HepG2 (cell line): ENCODE data around the gene CAPRIN2. TPM values are rescaled to one million over a fixed set of nuclear protein-coding genes. Genes with fewer than 3 reads are reported as not detected.

Experiments
- AFF4 ChIP-seq: sonication (generic); formaldehyde crosslinking; IDR thresholded peaks from 2 replicates; pipeline ENCODE4 v1.4.0; 2020; ENCODE audit warnings: missing genetic modification reagents
- FOXA3 ChIP-seq: IDR thresholded peaks from 2 replicates; pipeline ENCODE4 v1.6.1; 2016; ENCODE audit warnings: missing genetic modification reagents, missing compliant biosample characterization
- FOXO1 ChIP-seq: sonication (generic); formaldehyde crosslinking; IDR thresholded peaks from 2 replicates; pipeline ENCODE4 v1.4.0; 2020; ENCODE audit warnings: missing genetic modification reagents
- GATAD2A ChIP-seq: IDR thresholded peaks from 2 replicates; pipeline ENCODE4 v1.6.1; 2016
- GZF1 ChIP-seq: sonication (generic); formaldehyde crosslinking; IDR thresholded peaks from 2 replicates; pipeline ENCODE4 v1.5.1; 2020; ENCODE audit warnings: mild to moderate bottlenecking, missing genetic modification reagents
- KLF13 ChIP-seq: sonication (generic); formaldehyde crosslinking; IDR thresholded peaks from 2 replicates; pipeline ENCODE4 v1.4.0; 2020; ENCODE audit warnings: mild to moderate bottlenecking, missing genetic modification reagents
- KMT2B ChIP-seq: IDR thresholded peaks from 2 replicates; pipeline ENCODE4 v1.6.1; 2016; ENCODE audit warnings: missing genetic modification reagents, missing compliant biosample characterization
- NCOA2 ChIP-seq: sonication (generic); formaldehyde crosslinking; IDR thresholded peaks from 2 replicates; pipeline ENCODE4 v1.8.0; 2022; ENCODE audit warnings: inconsistent platforms
- NFKBIZ ChIP-seq: IDR thresholded peaks from 2 replicates; pipeline ENCODE4 v1.6.1; 2018; ENCODE audit warnings: missing genetic modification reagents, missing compliant biosample characterization
- SIX4 ChIP-seq: sonication (generic); formaldehyde crosslinking; IDR thresholded peaks from 2 replicates; pipeline ENCODE4 v1.4.0; 2020; ENCODE audit warnings: missing genetic modification reagents
- SOX13 ChIP-seq, 3 experiments: fragments of 450-650 bp in 1 of 3; sonication (generic) in 1 of 3; formaldehyde crosslinking in 1 of 3; IDR thresholded peaks in 2 of 3; conservative IDR thresholded peaks in 1 of 3; 2 replicates each; pipeline versions ENCODE4 v1.5.0 to v1.6.1; 2016 to 2020; ENCODE audit warnings: antibody characterized with exemption in 1 of 3, mild to moderate bottlenecking in 1 of 3, missing compliant biosample characterization in 1 of 3, missing genetic modification reagents in 1 of 3, moderate library complexity in 1 of 3
- SUZ12 ChIP-seq: fragments of 150-350 bp; IDR thresholded peaks from 2 replicates; pipeline ENCODE4 v1.6.1; 2014; ENCODE audit warnings: low read depth, low read length
- TFAP4 ChIP-seq: sonication (generic); IDR thresholded peaks from 2 replicates; pipeline ENCODE4 v1.6.1; 2016; ENCODE audit warnings: low read depth, borderline replicate concordance
- THRA ChIP-seq: sonication (generic); formaldehyde crosslinking; IDR thresholded peaks from 2 replicates; pipeline ENCODE4 v1.4.0; 2020; ENCODE audit warnings: missing genetic modification reagents, borderline replicate concordance
- ZNF12 ChIP-seq: sonication (generic); formaldehyde crosslinking; IDR thresholded peaks from 2 replicates; pipeline ENCODE4 v1.5.0; 2020; ENCODE audit warnings: missing genetic modification reagents
- ZSCAN30 ChIP-seq: sonication (generic); formaldehyde crosslinking; IDR thresholded peaks from 2 replicates; pipeline ENCODE4 v1.5.0; 2020; ENCODE audit warnings: mild to moderate bottlenecking, missing genetic modification reagents
- polyA plus RNA-seq, 8 experiments: library from polyadenylated mRNA; depleted of rRNA in 3 of 8; stranded (reverse) in 7 of 8; unstranded in 1 of 8; fragments of >200 nt; fragmentation: Illumina TruSeq in 4 of 8; extraction: Trizol in 4 of 8; gene quantifications; 2 replicates each; pipeline versions ENCODE4 v1.2.1 to v1.2.3, GENCODE V29; 2011 to 2016; ENCODE audit warnings: low read depth in 4 of 8, missing spikeins in 1 of 8, mixed read lengths in 1 of 8; ENCODE audit not compliant: insufficient read depth in 1 of 8
- total RNA-seq, 5 experiments: library from RNA; depleted of rRNA; stranded (reverse); fragments of >200 nt; fragmentation: Illumina TruSeq; extraction: Trizol; gene quantifications; 2 replicates each; pipeline ENCODE4 v1.2.3, GENCODE V29; 2016; ENCODE audit warnings: low read depth in 1 of 5
- TF ChIP-seq, protein P1 (sequence below): IDR thresholded peaks from 2 replicates; pipeline ENCODE4 v1.6.1; 2018; ENCODE audit warnings: missing genetic modification reagents
- TF ChIP-seq, protein P2 (sequence below): sonication (generic); formaldehyde crosslinking; IDR thresholded peaks from 2 replicates; pipeline ENCODE4 v1.4.0; 2020; ENCODE audit warnings: missing genetic modification reagents

The CAPRIN2 gene
- total and polyA plus RNA-seq, 2 of the 13 experiments (the other 11 are each of a cell fraction or from before 2014, with no cell fraction given), result 21.7 to 30.6 TPM

DNA sequence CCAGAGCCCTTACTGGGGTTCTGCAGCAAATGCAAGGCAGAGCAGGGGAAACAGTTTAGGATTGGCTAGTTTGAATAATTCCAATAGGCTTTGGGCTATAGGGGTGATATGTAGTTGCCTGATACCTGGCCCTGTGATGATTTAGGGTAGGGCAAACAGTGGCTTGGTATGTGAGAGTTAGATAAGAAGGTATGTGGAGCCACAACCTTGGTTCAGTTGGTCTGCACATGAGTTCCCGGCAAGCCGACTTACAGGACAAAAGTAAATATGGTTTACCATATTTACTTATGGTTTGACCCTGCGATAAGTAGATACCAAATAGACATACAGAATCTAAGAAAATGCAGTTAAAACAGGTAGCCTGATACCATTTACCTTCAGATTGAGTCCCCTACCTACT, 8.3 kb upstream of the CAPRIN2 start (continued):
- TF ChIP-seq SUZ12 (no peak), AFF4 (CRISPR knock-in tag) (no peak), ZNF12 (peak; percentile 40; the same call in 1 of the 2 replicates), FOXO1 (CRISPR knock-in tag) (peak; percentile 36; the same call in 1 of the 2 replicates), NFKBIZ (CRISPR knock-in tag) (0 out of 2 replicates have a peak, but pooled peaks have one; percentile 43), GATAD2A (CRISPR knock-in tag) (peak; percentile 81), FOXA3 (CRISPR knock-in tag) (peak; percentile 91), KMT2B (CRISPR knock-in tag) (0 out of 2 replicates have a peak, but pooled peaks have one; percentile 35), KLF13 (CRISPR knock-in tag) (no peak), SOX13 (IDR thresholded peaks at IDR 0.05) (no peak), SOX13 (CRISPR knock-in tag; conservative IDR thresholded peaks at IDR 0.05 in 1 of 2, IDR thresholded peaks at IDR 0.05 in 1 of 2) (peak in 1 of 2 experiments; percentile 86; a peak in 2 of 4 replicates), GZF1 (CRISPR knock-in tag) (peak; percentile 45; the same call in 1 of the 2 replicates), ZSCAN30 (CRISPR knock-in tag) (no peak), NCOA2 (peak; percentile 96), THRA (peak; percentile 62; the same call in 1 of the 2 replicates), SIX4 (CRISPR knock-in tag) (peak; percentile 65; the same call in 1 of the 2 replicates), TFAP4 (no peak)
- TF ChIP-seq, protein P1, sequence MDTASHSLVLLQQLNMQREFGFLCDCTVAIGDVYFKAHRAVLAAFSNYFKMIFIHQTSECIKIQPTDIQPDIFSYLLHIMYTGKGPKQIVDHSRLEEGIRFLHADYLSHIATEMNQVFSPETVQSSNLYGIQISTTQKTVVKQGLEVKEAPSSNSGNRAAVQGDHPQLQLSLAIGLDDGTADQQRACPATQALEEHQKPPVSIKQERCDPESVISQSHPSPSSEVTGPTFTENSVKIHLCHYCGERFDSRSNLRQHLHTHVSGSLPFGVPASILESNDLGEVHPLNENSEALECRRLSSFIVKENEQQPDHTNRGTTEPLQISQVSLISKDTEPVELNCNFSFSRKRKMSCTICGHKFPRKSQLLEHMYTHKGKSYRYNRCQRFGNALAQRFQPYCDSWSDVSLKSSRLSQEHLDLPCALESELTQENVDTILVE, result 0 out of 2 replicates have a peak, but pooled peaks have one; percentile 49
- TF ChIP-seq, protein P2, sequence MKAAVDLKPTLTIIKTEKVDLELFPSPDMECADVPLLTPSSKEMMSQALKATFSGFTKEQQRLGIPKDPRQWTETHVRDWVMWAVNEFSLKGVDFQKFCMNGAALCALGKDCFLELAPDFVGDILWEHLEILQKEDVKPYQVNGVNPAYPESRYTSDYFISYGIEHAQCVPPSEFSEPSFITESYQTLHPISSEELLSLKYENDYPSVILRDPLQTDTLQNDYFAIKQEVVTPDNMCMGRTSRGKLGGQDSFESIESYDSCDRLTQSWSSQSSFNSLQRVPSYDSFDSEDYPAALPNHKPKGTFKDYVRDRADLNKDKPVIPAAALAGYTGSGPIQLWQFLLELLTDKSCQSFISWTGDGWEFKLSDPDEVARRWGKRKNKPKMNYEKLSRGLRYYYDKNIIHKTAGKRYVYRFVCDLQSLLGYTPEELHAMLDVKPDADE (CRISPR knock-in tag), result no peak
